HG02642 (cell line): Measurements from ENCODE around the gene DIO3.

ENCODE experiments used
- ATAC-seq: cut with Tn5 transposase; IDR thresholded peaks from one replicate; pipeline ENCODE4 v1.9.1; 2021; ENCODE audit warnings: mild to moderate bottlenecking; ENCODE audit not compliant: unreplicated experiment, poor library complexity

The DIO3 gene

GRCh38 chr14:101578489-101578888 is 17.2 kb downstream of the DIO3 start:
- no peak for ATAC-seq

GRCh38 chr14:101579372-101580080 is 18.2 kb downstream of the DIO3 start:
- ATAC-seq, result no peak

GRCh38 chr14:101581806-101582205 is 20.5 kb downstream of the DIO3 start:
- ATAC-seq, result no peak

GRCh38 chr14:101582294-101582693 is 21.0 kb downstream of the DIO3 start:
- no peak for ATAC-seq

GRCh38 chr14:101583006-101583714 is 21.9 kb downstream of the DIO3 start:
- ATAC-seq, result no peak

GRCh38 chr14:101583715-101584054 is 22.4 kb downstream of the DIO3 start:
- ATAC-seq, result no peak

- no peak for ATAC-seq
Measured at GRCh38 chr14:101584055-101584859, 23.0 kb downstream of the DIO3 start.

- no peak for ATAC-seq
Measured at GRCh38 chr14:101585211-101585610, 23.9 kb downstream of the DIO3 start.

GRCh38 chr14:101586531-101587430 is 25.5 kb downstream of the DIO3 start:
- no peak for ATAC-seq

GRCh38 chr14:101587441-101587911 is 26.2 kb downstream of the DIO3 start:
- no peak for ATAC-seq

- ATAC-seq, result no peak
Measured at GRCh38 chr14:101588286-101588975, 27.1 kb downstream of the DIO3 start.

- ATAC-seq, result no peak
Measured at GRCh38 chr14:101588990-101589389, 27.7 kb downstream of the DIO3 start.

GRCh38 chr14:101589486-101590015 is 28.3 kb downstream of the DIO3 start:
- no peak for ATAC-seq

- no peak for ATAC-seq
Measured at GRCh38 chr14:101590062-101590461, 28.8 kb downstream of the DIO3 start.

GRCh38 chr14:101590616-101591015 is 29.3 kb downstream of the DIO3 start:
- no peak for ATAC-seq

- no peak for ATAC-seq
Measured at GRCh38 chr14:101591121-101591520, 29.8 kb downstream of the DIO3 start.

GRCh38 chr14:101591582-101591981 is 30.3 kb downstream of the DIO3 start:
- ATAC-seq, result no peak

GRCh38 chr14:101593411-101594238 is 32.3 kb downstream of the DIO3 start:
- no peak for ATAC-seq
